ENCODE data around the gene ADGRG3.

- TF ChIP-seq, protein P1, sequence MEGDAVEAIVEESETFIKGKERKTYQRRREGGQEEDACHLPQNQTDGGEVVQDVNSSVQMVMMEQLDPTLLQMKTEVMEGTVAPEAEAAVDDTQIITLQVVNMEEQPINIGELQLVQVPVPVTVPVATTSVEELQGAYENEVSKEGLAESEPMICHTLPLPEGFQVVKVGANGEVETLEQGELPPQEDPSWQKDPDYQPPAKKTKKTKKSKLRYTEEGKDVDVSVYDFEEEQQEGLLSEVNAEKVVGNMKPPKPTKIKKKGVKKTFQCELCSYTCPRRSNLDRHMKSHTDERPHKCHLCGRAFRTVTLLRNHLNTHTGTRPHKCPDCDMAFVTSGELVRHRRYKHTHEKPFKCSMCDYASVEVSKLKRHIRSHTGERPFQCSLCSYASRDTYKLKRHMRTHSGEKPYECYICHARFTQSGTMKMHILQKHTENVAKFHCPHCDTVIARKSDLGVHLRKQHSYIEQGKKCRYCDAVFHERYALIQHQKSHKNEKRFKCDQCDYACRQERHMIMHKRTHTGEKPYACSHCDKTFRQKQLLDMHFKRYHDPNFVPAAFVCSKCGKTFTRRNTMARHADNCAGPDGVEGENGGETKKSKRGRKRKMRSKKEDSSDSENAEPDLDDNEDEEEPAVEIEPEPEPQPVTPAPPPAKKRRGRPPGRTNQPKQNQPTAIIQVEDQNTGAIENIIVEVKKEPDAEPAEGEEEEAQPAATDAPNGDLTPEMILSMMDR (IDR thresholded peaks at IDR 0.05; ENCODE audit: low read depth, low read length): no peak
- TF ChIP-seq EZH2phosphoT487 (IDR thresholded peaks at IDR 0.05; ENCODE audit: low read depth): no peak
Measured at GRCh38 chr16:57649443-57649751, 18.7 kb upstream of the ADGRG3 start.
